Naive thymus-derived CD8-positive, alpha-beta T cell (primary cell): ENCODE measurements around the gene CD207. TPM values are rescaled to one million over a fixed set of nuclear protein-coding genes. Genes with fewer than 3 reads are reported as not detected.
"Not testable (repeated sequence)": the region's sequence is repeated elsewhere in the genome, so short reads cannot be mapped to it uniquely, and the experiment has no call there.

ENCODE experiments used
- ATAC-seq, 2 donors: fragments of 150-1000 bp; cut with Tn5 transposase in 1 of 2; sonication (Bioruptor Pico), chemical (Tn5 transposase) in 1 of 2; 1 replicate in 1 of 2; 2 replicates in 1 of 2; pipeline ENCODE4 v1.10.0; 2021; ENCODE audit warnings: mild to moderate bottlenecking in 2 of 2, moderate library complexity in 2 of 2
- POLR2A ChIA-PET: fragments of 350-600 bp; sonication (Branson Sonifier 250); formaldehyde crosslinking; loops from one replicate; lab custom pipeline; 2021; ENCODE audit warnings: antibody characterized with exemption; lab: Charles Lee
- DNase-seq, 10 donors: peaks; one replicate each; pipeline versions ENCODE4 v3.0.0 to v3.0.0-alpha.2; 2020 to 2022
- H3K27ac Mint-ChIP-seq, 10 donors: one replicate each; pipeline ENCODE4 v1.8.0; 2020 to 2022; ENCODE audit warnings: mild to moderate bottlenecking in 10 of 10, mixed read lengths in 10 of 10, moderate library complexity in 4 of 10, inconsistent platforms in 1 of 10
- H3K27me3 Mint-ChIP-seq, 5 donors: one replicate each; pipeline ENCODE4 v1.8.0; 2021 to 2022; ENCODE audit warnings: mixed read lengths in 5 of 5
- H3K36me3 Mint-ChIP-seq, 3 donors: one replicate each; pipeline ENCODE4 v1.8.0; 2020 to 2022; ENCODE audit warnings: mixed read lengths in 3 of 3, mild to moderate bottlenecking in 2 of 3, inconsistent platforms in 1 of 3
- H3K4me1 Mint-ChIP-seq, 4 donors: one replicate each; pipeline ENCODE4 v1.8.0; 2021 to 2022; ENCODE audit warnings: mixed read lengths in 4 of 4
- H3K4me3 Mint-ChIP-seq, 10 donors: one replicate each; pipeline ENCODE4 v1.8.0; 2020 to 2022; ENCODE audit warnings: mild to moderate bottlenecking in 10 of 10, mixed read lengths in 10 of 10, moderate library complexity in 6 of 10, inconsistent platforms in 1 of 10
- H3K9me3 Mint-ChIP-seq, 9 donors: one replicate each; pipeline ENCODE4 v1.8.0; 2020 to 2022; ENCODE audit warnings: mixed read lengths in 9 of 9, mild to moderate bottlenecking in 3 of 9, inconsistent platforms in 1 of 9, moderate library complexity in 1 of 9
- polyA plus RNA-seq, 3 donors: library from polyadenylated mRNA; unstranded; fragments of 300-500 nt; fragmentation: Illumina TruSeq; gene quantifications; one replicate each; pipeline ENCODE4 v1.2.3, GENCODE V29; 2021
- total RNA-seq, 8 experiments: library from RNA in 2 of 8; stranded (reverse) in 2 of 8; gene quantifications; one replicate each; pipeline ENCODE4 v1.2.3 and lab custom pipeline; 2021 to 2026

CD207 gene
- total and polyA plus RNA-seq, 5 experiments from 2014 or later, result not detected

DNA sequence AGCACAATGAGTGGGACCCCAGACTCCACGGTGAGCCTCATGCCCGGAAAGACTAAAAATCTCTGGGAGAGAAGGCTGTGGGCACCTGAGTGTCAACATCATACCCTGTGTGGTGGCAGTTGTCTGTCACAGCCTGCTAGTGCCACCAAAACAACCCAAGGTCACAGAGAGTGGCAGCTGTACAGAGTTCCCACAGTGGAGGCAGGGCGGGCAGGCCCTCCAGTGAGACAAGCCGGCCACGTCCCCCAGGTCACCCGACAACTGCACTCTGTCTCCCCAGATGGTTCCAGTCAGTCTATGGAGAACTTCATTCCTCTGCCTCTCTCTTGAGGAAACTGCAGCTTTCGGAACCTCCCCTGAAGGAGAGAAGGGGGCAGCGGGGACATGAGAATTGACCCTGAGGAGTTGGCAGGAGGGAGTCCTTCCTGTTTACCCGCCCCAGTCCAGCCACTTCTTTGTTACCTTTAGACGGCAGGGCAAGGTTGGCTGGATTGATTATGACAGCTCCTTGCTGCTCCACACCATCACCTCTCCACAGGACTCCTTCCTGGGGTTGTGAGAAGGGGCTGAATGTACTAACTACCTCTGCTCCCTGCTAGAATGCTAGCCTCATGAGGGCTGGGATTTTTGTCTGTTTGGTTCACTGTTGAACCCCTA is 33.9 kb downstream of the CD207 start:
- POLR2A ChIA-PET, result interaction anchor here (0.6 kb wide), 1 partner anchor 13 kb away, joined by 3 read pairs; no protein-coding TSS in a partner anchor
- peaks cover 0 to 11% (median 6%) of the 10 kb centered on the region in 9 donors for H3K9me3 Mint-ChIP-seq
- H3K36me3 Mint-ChIP-seq, result peaks cover 0 to 9% (median 8%) of the 10 kb centered on the region in 3 donors
- no peak overlapping the region for H3K4me3 Mint-ChIP-seq
- no peak overlapping the region for H3K27ac Mint-ChIP-seq
- DNase-seq, result no peak
- ATAC-seq, result no peak
- H3K4me1 Mint-ChIP-seq, result peaks cover 0 to 3% (median 0%) of the 10 kb centered on the region in 4 donors
- peaks cover 0 to 38% (median 5%) of the 10 kb centered on the region in 5 donors for H3K27me3 Mint-ChIP-seq

DNA sequence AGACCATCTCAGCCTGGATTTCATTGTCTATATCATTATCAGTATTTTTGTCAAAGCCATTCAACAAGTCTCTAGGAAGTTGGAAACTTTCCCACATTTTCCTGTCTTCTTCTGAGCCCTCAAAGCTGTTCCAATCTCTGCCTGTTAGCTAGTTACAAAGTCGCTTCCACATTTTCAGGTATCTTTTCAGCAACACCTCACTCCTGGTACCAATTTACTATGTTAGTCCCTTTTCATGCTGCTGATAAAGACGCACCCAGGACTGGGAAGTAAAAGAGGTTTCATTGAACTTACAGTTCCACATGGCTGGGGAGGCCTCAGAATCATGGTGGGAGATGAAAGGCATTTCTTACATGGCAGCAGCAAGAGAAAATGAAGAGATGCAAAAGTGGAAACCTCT is 35.9 kb downstream of the CD207 start:
- Mint-ChIP-seq H3K4me1 (peaks cover 0 to 3% (median 0%) of the 10 kb centered on the region in 4 donors), H3K36me3 (peaks cover 0 to 9% (median 8%) of the 10 kb centered on the region in 3 donors), H3K4me3 (no peak overlapping the region), H3K27ac (no peak overlapping the region), H3K9me3 (peaks cover 0 to 11% (median 6%) of the 10 kb centered on the region in 9 donors), H3K27me3 (peaks cover 0 to 41% (median 5%) of the 10 kb centered on the region in 5 donors)
- DNase-seq, result no peak
- ATAC-seq, result no peak
- POLR2A ChIA-PET, result no interaction called here

- H3K36me3 Mint-ChIP-seq, H3K4me3 Mint-ChIP-seq, ATAC-seq, POLR2A ChIA-PET, H3K27ac Mint-ChIP-seq, H3K4me1 Mint-ChIP-seq, DNase-seq: not testable (repeated sequence)
- peaks cover 0 to 11% (median 6%) of the 10 kb centered on the region in 9 donors for H3K9me3 Mint-ChIP-seq
- peaks cover 3 to 57% (median 9%) of the 10 kb centered on the region in 5 donors for H3K27me3 Mint-ChIP-seq
These were observed 37.6 kb downstream of the CD207 start for GRCh38 chr2:70797996-70798395.

GRCh38 chr2:70797506-70797905 is 38.1 kb downstream of the CD207 start:
- POLR2A ChIA-PET, result no interaction called here
- ATAC-seq (no peak), DNase-seq (no peak)
- peaks cover 0 to 8% (median 5%) of the 10 kb centered on the region in 3 donors for H3K36me3 Mint-ChIP-seq
- peaks cover 7 to 61% (median 13%) of the 10 kb centered on the region in 5 donors for H3K27me3 Mint-ChIP-seq
- peaks cover 0 to 5% (median 0%) of the 10 kb centered on the region in 4 donors for H3K4me1 Mint-ChIP-seq
- H3K27ac Mint-ChIP-seq, result no peak overlapping the region
- peaks cover 0 to 11% (median 6%) of the 10 kb centered on the region in 9 donors for H3K9me3 Mint-ChIP-seq
- H3K4me3 Mint-ChIP-seq, result no peak overlapping the region

DNA sequence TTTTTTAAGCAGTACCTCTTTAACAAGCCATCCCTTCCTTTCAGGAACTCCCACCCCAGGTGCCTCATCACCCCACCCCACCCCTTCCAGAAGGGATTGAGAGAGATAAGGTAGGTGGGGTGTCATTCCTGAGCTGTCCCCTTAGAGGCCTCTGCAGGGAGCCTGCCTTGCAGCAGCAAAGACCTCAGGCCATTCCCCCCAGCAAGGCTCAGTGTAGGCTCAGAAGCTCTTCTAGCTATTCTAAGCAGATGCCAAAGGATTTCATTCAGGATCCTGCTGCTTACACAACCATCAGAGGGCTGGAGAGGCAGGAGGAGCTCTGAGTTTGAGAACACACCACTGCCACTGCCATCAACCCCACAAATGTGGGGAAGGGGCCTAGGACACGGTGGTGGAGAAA is 39.4 kb downstream of the CD207 start:
- DNase-seq, result no peak

DNA sequence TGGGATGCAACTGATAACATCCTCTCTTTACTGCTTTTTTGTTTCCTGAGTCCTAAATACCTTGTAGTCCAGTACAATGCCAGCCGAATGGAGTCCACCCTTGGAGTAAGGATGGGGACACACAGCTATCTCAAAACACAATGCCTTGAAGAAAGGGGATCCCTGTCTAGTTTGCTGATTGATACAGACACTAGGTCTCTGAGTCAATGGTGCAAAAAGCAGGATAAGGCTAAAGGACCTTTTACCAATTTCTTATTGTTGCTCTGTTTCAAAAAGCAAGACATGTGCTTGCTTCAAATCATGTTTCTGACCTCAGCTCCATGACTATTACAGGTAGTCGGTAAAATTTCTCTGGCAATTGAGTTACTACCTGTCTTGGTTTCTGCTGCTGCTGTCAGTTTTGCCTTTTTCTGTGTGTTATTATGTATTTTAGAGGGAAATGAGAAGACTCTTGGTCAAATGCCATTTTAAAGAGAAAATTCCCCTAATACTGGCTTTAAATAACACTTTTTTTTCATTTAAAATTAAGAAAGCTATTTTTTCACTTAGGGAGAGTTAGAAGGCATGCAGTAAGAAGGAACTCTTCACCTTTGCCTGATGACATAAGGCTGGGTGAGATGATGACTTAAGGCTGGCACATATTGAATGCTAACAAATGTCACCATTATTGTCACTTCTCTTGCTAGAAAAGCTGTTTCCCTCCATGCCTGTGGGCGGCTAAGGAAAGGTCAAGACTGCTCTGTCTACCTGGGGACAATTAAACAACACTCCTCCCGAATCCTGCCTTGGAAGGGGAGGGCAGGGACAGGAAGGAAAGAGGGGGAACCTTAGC is 40.2 kb downstream of the CD207 start:
- no peak overlapping the region for H3K4me3 Mint-ChIP-seq
- no peak overlapping the region for H3K27ac Mint-ChIP-seq
- peaks cover 0 to 16% (median 2%) of the 10 kb centered on the region in 4 donors for H3K4me1 Mint-ChIP-seq
- H3K9me3 Mint-ChIP-seq, result peaks cover 0 to 10% (median 6%) of the 10 kb centered on the region in 9 donors
- POLR2A ChIA-PET, result interaction anchor here (0.7 to 1.0 kb wide), 2 partner anchors 101 to 477 kb away, joined by 3 read pairs; no protein-coding TSS in a partner anchor
- no peak for DNase-seq
- H3K36me3 Mint-ChIP-seq, result peaks cover 0 to 8% (median 5%) of the 10 kb centered on the region in 3 donors
- no peak for ATAC-seq
- H3K27me3 Mint-ChIP-seq, result peaks cover 15 to 70% (median 27%) of the 10 kb centered on the region in 5 donors

More for the DNA sequence above, 39.4 kb downstream of the CD207 start:
- Mint-ChIP-seq H3K9me3 (peaks cover 0 to 11% (median 6%) of the 10 kb centered on the region in 9 donors), H3K27me3 (peaks cover 12 to 71% (median 22%) of the 10 kb centered on the region in 5 donors), H3K4me3 (no peak overlapping the region), H3K4me1 (peaks cover 0 to 11% (median 0%) of the 10 kb centered on the region in 4 donors), H3K36me3 (peaks cover 0 to 8% (median 5%) of the 10 kb centered on the region in 3 donors), H3K27ac (no peak overlapping the region)
- POLR2A ChIA-PET, result interaction anchor here (0.7 kb wide), 1 partner anchor 101 kb away, joined by 3 read pairs; no protein-coding TSS in a partner anchor
- no peak for ATAC-seq

DNA sequence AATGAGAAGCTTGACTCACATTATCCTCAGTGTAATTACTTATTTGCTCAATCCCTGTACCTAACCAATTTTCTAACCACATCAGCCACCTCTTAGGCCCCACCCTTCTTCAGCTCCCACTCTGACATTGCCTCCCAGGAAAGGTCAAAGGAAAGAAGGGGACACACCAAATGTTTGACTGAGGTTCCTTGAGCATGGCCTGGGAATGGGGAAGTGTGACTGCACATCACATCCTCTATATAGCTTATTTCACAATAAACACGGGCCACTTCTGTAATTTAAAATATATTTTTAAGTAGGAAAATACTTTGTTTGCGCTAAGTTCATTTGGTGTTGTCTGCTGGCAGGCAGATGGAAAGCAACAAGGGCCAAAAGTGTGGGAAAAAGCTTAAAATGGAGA is 42.2 kb downstream of the CD207 start:
- Mint-ChIP-seq H3K4me1 (peaks cover 5 to 23% (median 10%) of the 10 kb centered on the region in 4 donors), H3K27me3 (peaks cover 19 to 70% (median 32%) of the 10 kb centered on the region in 5 donors), H3K4me3 (no peak overlapping the region), H3K36me3 (no peaks in the 10 kb centered on the region), H3K9me3 (no peaks in the 10 kb centered on the region), H3K27ac (no peak overlapping the region)
- ATAC-seq (no peak), DNase-seq (no peak)
- POLR2A ChIA-PET, result no interaction called here

DNA sequence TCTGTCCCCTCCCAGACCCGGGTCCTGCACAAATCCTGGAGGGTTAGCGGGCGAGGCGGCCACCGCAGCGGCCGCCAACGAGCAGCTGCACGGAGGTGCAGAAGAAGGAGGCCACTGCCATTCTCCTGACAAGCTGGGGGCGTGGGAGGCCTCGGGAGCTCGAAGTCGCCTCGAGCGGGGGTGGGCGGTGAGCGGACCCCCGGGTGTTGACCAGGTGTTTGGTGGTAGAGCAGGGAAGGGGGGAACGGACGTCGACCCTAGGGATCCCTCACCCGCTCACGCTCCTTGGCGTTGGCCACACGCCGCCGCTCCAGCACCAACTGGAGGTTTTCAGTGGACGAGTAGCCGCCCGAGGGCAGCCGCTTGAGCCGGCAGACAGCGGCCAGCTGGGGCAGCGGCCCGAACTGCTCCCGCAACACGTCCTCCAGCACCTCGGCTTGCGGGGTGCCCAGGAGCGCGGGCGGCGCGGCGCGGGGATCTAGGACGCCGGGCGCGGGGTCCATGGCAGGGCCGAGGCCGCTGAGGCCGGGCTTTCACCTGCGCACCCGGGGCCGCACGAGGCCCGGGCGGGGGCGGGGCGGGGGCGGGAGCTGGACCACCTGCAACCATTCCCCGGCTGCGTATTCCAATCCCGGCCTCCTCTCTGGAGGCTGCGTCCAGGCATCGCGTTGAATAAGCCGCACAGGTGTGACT is 45.3 kb downstream of the CD207 start, which contains the start of gene FIGLA:
TSS of gene FIGLA (minus strand) at position 508 of the 693 bp plus-strand sequence. CDS start at position 503, 5 bp downstream.
- DNase-seq (peak in 1 of 10 donors; percentile 8), ATAC-seq (peak; percentile 28 to 44)
- no peak within 1 kb of the TSS for H3K27ac Mint-ChIP-seq
- H3K27me3 Mint-ChIP-seq, result peaks cover 31 to 75% (median 49%) of the 10 kb centered on the region in 5 donors
- peak within 1 kb of the TSS; percentile 74 to 90 (median 86) for H3K4me3 Mint-ChIP-seq
- H3K4me1 Mint-ChIP-seq, result peaks cover 6 to 22% (median 13%) of the 10 kb centered on the region in 4 donors
- POLR2A ChIA-PET, result no interaction called here
- H3K9me3 Mint-ChIP-seq, result no peaks in the 10 kb centered on the region
- H3K36me3 Mint-ChIP-seq, result no peaks in the 10 kb centered on the region

DNA sequence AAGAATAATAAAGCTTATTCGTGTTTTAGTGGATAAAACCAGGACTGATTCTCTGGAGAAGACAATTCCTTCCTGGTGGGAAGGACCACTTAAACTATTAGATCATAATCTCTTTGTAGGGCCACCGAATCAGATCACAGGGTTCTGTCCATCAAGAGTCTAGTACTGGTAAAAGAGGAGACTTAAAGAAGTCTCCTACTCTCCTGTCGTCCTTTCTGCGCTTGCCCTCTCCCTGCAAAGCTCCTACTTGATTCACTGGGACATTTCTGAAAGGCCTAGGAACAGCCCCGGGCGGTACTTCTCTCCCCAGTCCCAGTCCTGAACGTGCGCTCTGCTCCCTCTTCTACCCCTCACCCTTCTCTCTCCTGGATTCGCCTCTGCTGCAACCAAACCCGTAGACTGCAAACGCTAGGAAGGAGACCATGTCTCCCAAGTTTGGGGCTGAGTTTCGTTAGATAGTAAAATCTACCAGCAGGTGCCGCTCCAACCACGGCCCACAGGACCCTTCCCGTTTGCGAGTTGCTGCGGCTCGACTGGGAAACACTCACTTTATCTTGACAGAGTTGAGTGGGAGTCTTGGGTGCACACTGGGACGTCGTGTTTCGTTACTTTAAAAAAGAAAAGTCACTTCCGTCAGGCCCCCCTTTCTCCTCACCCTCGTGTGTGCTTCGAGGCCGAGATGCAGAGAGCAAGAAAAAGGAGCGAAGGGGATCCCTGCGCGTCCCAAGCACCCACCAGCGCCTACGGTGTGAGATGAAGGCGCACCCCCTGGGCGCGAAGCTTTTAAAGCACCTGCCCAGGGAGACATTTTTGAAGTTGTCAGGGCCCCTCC is 46.1 kb downstream of the CD207 start:
- peaks cover 8 to 24% (median 16%) of the 10 kb centered on the region in 4 donors for H3K4me1 Mint-ChIP-seq
- ATAC-seq, result peak; percentile 77 to 86
- H3K9me3 Mint-ChIP-seq, result no peaks in the 10 kb centered on the region
- peaks cover 31 to 74% (median 49%) of the 10 kb centered on the region in 5 donors for H3K27me3 Mint-ChIP-seq
- POLR2A ChIA-PET, result no interaction called here
- DNase-seq, result peak; percentile 43 to 76 (median 64)
- H3K4me3 Mint-ChIP-seq, result peak overlapping the region; percentile 74 to 90 (median 86)
- H3K36me3 Mint-ChIP-seq, result no peaks in the 10 kb centered on the region
- no peak overlapping the region for H3K27ac Mint-ChIP-seq

DNA sequence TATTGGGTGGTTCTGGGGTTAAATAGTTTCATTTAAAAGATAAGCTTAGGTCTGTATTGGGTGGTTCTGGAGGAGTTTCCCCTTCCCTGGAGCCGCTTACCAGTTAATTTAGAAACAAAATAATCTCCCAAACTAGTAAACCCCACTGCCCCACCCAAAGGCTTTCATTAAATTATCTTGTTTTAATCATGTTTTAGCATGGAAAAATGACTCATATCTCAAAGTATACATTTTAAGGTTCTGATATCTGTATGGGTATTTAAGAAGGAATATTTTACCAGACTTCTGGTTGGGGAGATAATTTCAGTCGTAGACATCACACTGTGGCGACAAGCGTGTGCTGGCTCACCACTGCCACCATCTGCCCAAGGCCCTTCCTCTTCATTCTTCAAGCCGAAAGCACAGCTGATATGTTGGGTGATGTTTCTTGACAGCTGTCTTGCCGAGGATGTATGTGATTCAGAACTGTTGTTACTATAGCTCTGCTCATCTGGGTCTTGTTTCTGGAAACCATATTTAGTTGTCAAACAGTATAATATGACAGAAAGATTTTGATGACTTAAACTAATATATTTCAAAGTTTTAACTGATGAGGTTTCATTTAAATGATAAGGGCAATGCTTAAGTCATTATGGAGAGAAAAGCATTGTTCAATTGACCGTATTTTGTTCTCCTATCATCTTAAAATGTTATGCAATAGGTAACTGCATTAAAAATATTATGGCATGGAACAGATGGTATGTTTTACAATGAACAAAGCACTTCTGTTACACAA is 50.3 kb downstream of the CD207 start:
- no peak overlapping the region for H3K27ac Mint-ChIP-seq
- DNase-seq (peak; percentile 13 to 69 (median 37)), ATAC-seq (peak; percentile 77 to 80)
- peaks cover 8 to 16% (median 11%) of the 10 kb centered on the region in 4 donors for H3K4me1 Mint-ChIP-seq
- POLR2A ChIA-PET, result interaction anchor here (0.8 to 1.9 kb wide), 2 partner anchors 17 to 127 kb away, joined by 3 to 5 read pairs; partner anchors contain the start of gene ADD2
- no peak overlapping the region for H3K4me3 Mint-ChIP-seq
- H3K27me3 Mint-ChIP-seq, result peaks cover 19 to 39% (median 28%) of the 10 kb centered on the region in 5 donors
- no peaks in the 10 kb centered on the region for H3K36me3 Mint-ChIP-seq
- no peaks in the 10 kb centered on the region for H3K9me3 Mint-ChIP-seq
